HepG2 (cell line): ENCODE measurements around the gene SNF8. TPM values are rescaled to one million over a fixed set of nuclear protein-coding genes. Genes with fewer than 3 reads are reported as not detected.

Experiments
- ATAC-seq: fragments of 200-7000 bp; cut with Tn5 transposase; 3 replicates; pipeline ENCODE4 v1.9.1; 2020; ENCODE audit warnings: mild to moderate bottlenecking, moderate library complexity
- BruUV-seq: library from RNA; stranded (reverse); fragments of 400-500 nt; replicated peaks from 2 replicates; lab custom pipeline; 2021; lab: Mats Ljungman, UMichigan
- CTCF ChIA-PET: fragments of 300-600 bp; formaldehyde crosslinking; extraction: SDS; loops from one replicate; lab custom pipeline; 2021; ENCODE audit warnings: low total read pairs, inconsistent platforms, low intra/inter-chr PET ratio; lab: Yijun Ruan, JAX
- POLR2A ChIA-PET: fragments of 350-600 bp; sonication (Branson Sonifier 250); formaldehyde crosslinking; loops from one replicate; lab custom pipeline; 2020; ENCODE audit warnings: antibody characterized with exemption, inconsistent platforms; lab: Yijun Ruan, JAX
- DNase-seq: peaks from one replicate; pipeline ENCODE4 v3.0.0-alpha.2; 2015; ENCODE audit warnings: low spot score
- FAIRE-seq: peaks from 3 replicates; lab custom pipeline; 2011; peaks lifted over from hg19 to GRCh38; lab: Jason Lieb, UNC
- H2AFZ ChIP-seq: one replicate; pipeline ENCODE4 v1.6.1; 2011; ENCODE audit warnings: low read length, inconsistent platforms
- H3K27ac ChIP-seq: fragments of 300-600 bp; 3 replicates; pipeline ENCODE4 v1.8.0; 2011; ENCODE audit warnings: mixed run types, mild to moderate bottlenecking, mixed read lengths, low read length, inconsistent platforms; ENCODE audit not compliant: insufficient read depth; ENCODE audit errors: extremely low read length
- H3K27me3 ChIP-seq, 2 experiments: fragments of 200-600 bp in 1 of 2; 2 replicates in 1 of 2; 3 replicates in 1 of 2; pipeline versions ENCODE4 v1.6.0 to v1.8.0; 2011; ENCODE audit warnings: low read length in 2 of 2, mild to moderate bottlenecking in 2 of 2, moderate library complexity in 2 of 2, inconsistent platforms in 1 of 2; ENCODE audit not compliant: insufficient read depth in 2 of 2, control insufficient read depth in 1 of 2
- H3K36me3 ChIP-seq, 2 experiments: fragments of 200-600 bp in 1 of 2; replicated peaks in 1 of 2; 2 replicates in 1 of 2; 3 replicates in 1 of 2; pipeline versions ENCODE4 v1.5.1 to v1.8.0; 2011; ENCODE audit warnings: low read length in 2 of 2, inconsistent platforms in 1 of 2; ENCODE audit not compliant: insufficient read depth in 2 of 2, control insufficient read depth in 1 of 2
- H3K4me1 ChIP-seq: 2 replicates; pipeline ENCODE4 v1.5.1; 2012; ENCODE audit warnings: low read length, inconsistent platforms; ENCODE audit not compliant: insufficient read depth
- H3K4me2 ChIP-seq: 2 replicates; pipeline ENCODE4 v1.6.0; 2011; ENCODE audit warnings: low read depth, low read length, inconsistent platforms
- H3K4me3 ChIP-seq, 3 experiments: fragments of 200-600 bp in 1 of 3; sonication (generic), shearing (Covaris generic) in 1 of 3; replicated peaks in 1 of 3; 2 replicates each; pipeline ENCODE4 v1.5.1; 2011 to 2016; ENCODE audit warnings: low read length in 3 of 3, inconsistent platforms in 2 of 3, low read depth in 2 of 3, mild to moderate bottlenecking in 2 of 3, control low read depth in 1 of 3, mixed read lengths in 1 of 3; ENCODE audit not compliant: insufficient read depth in 1 of 3
- H3K79me2 ChIP-seq: one replicate; pipeline ENCODE4 v1.6.1; 2011; ENCODE audit warnings: low read length, inconsistent platforms; ENCODE audit not compliant: insufficient read depth
- H3K9ac ChIP-seq: 2 replicates; pipeline ENCODE4 v1.6.0; 2011; ENCODE audit warnings: mild to moderate bottlenecking, low read depth, low read length, inconsistent platforms; ENCODE audit not compliant: insufficient read depth
- H3K9me3 ChIP-seq: 2 replicates; pipeline ENCODE4 v1.5.1; 2012; ENCODE audit warnings: mild to moderate bottlenecking, low read length
- H4K20me1 ChIP-seq: 2 replicates; pipeline ENCODE4 v1.6.0; 2011; ENCODE audit warnings: inconsistent platforms, mild to moderate bottlenecking, low read length, moderate library complexity; ENCODE audit not compliant: insufficient read depth
- ARNTL ChIP-seq: sonication (generic); formaldehyde crosslinking; IDR thresholded peaks from 2 replicates; pipeline ENCODE4 v1.4.0; 2020; ENCODE audit warnings: mild to moderate bottlenecking, missing genetic modification reagents
- ATF6 ChIP-seq: sonication (generic); formaldehyde crosslinking; conservative IDR thresholded peaks from 2 replicates; pipeline ENCODE4 v1.4.0; 2020; ENCODE audit warnings: missing genetic modification reagents
- ATF7-NPFF ChIP-seq: sonication (generic); formaldehyde crosslinking; IDR thresholded peaks from 2 replicates; pipeline ENCODE4 v1.8.1; 2023; ENCODE audit warnings: mild to moderate bottlenecking, low read depth, missing genetic modification reagents, moderate library complexity
- BRD4 ChIP-seq: sonication (generic); formaldehyde crosslinking; IDR thresholded peaks from 2 replicates; pipeline ENCODE4 v1.4.0; 2020; ENCODE audit warnings: missing genetic modification reagents
- HDAC6 ChIP-seq: fragments of 200-600 bp; sonication (generic); IDR thresholded peaks from 2 replicates; pipeline ENCODE4 v1.7.0; 2017; ENCODE audit warnings: mild to moderate bottlenecking, antibody characterized with exemption, low read length, low read depth
- HES4 ChIP-seq: sonication (generic); formaldehyde crosslinking; IDR thresholded peaks from 2 replicates; pipeline ENCODE4 v1.9.0; 2021; ENCODE audit warnings: mild to moderate bottlenecking, missing genetic modification reagents, borderline replicate concordance
- KDM5B ChIP-seq: sonication (generic); formaldehyde crosslinking; IDR thresholded peaks from 2 replicates; pipeline ENCODE4 v1.4.0; 2020; ENCODE audit warnings: missing genetic modification reagents, mild to moderate bottlenecking, borderline replicate concordance
- MEIS2 ChIP-seq: sonication (generic); formaldehyde crosslinking; IDR thresholded peaks from 2 replicates; pipeline ENCODE4 v1.9.0; 2021; ENCODE audit warnings: mild to moderate bottlenecking, missing genetic modification reagents
- PCBP2 ChIP-seq: fragments of 200-400 bp; formaldehyde crosslinking; optimal IDR thresholded peaks from 2 replicates; pipeline ENCODE3; 2018; ENCODE audit warnings: low read length, low read depth; ENCODE audit not compliant: poor library complexity, severe bottlenecking
- POLR2G ChIP-seq: fragments of 200-400 bp; formaldehyde crosslinking; IDR thresholded peaks from 2 replicates; pipeline ENCODE4 v1.6.1; 2018; ENCODE audit warnings: mild to moderate bottlenecking, low read depth, low read length, moderate library complexity
- SMYD3 ChIP-seq: sonication (generic); formaldehyde crosslinking; IDR thresholded peaks from 2 replicates; pipeline ENCODE4 v1.8.1; 2023; ENCODE audit warnings: mild to moderate bottlenecking, missing genetic modification reagents
- U2AF2 ChIP-seq: fragments of 200-400 bp; formaldehyde crosslinking; IDR thresholded peaks from 2 replicates; pipeline ENCODE4 v1.6.1; 2017; ENCODE audit warnings: low read depth, mild to moderate bottlenecking, low read length
- YEATS2 ChIP-seq: sonication (generic); formaldehyde crosslinking; IDR thresholded peaks from 2 replicates; pipeline ENCODE4 v1.4.0; 2020; ENCODE audit warnings: missing genetic modification reagents, borderline replicate concordance
- ZNF207 ChIP-seq: fragments of 450-650 bp; IDR thresholded peaks from 2 replicates; pipeline ENCODE4 v1.6.1; 2016; ENCODE audit warnings: antibody characterized with exemption, borderline replicate concordance
- ZNF331 ChIP-seq: sonication (generic); formaldehyde crosslinking; IDR thresholded peaks from 2 replicates; pipeline ENCODE4 v1.4.0; 2020; ENCODE audit warnings: missing genetic modification reagents
- ZNF430 ChIP-seq: sonication (generic); formaldehyde crosslinking; IDR thresholded peaks from 2 replicates; pipeline ENCODE4 v1.9.0; 2021; ENCODE audit warnings: mild to moderate bottlenecking, missing genetic modification reagents
- ZNF510 ChIP-seq: sonication (generic); formaldehyde crosslinking; IDR thresholded peaks from 2 replicates; pipeline ENCODE4 v1.4.0; 2020; ENCODE audit warnings: low read depth, mild to moderate bottlenecking, missing genetic modification reagents
- ZNF549 ChIP-seq: sonication (generic); formaldehyde crosslinking; IDR thresholded peaks from 2 replicates; pipeline ENCODE4 v1.5.0; 2020; ENCODE audit warnings: missing genetic modification reagents
- ZSCAN21 ChIP-seq: sonication (generic); formaldehyde crosslinking; IDR thresholded peaks from 2 replicates; pipeline ENCODE4 v1.8.0; 2022; ENCODE audit warnings: mild to moderate bottlenecking, missing genetic modification reagents, moderate library complexity, borderline replicate concordance
- WGBS: methylation state at CpG from one replicate; pipeline ENCODE4 v1.1.6; 2017; ENCODE audit warnings: low lambda C conversion rate; 5-methylcytosine and 5-hydroxymethylcytosine counted together
- in situ Hi-C: cut with HindIII; loops from 2 replicates; pipeline ENCODE4 v1.10.0; 2017; ENCODE audit warnings: low pct_unique_long_range_greater_than_20kb; ENCODE audit not compliant: extremely low pct_ligation_motif_present
- intact Hi-C: fragments of 100-400 bp; cut with micrococcal nuclease; formaldehyde crosslinking; loops from one replicate; pipeline ENCODE4 v1.10.0; 2022; ENCODE audit not compliant: unreplicated experiment
- polyA plus RNA-seq, 8 experiments: library from polyadenylated mRNA; depleted of rRNA in 3 of 8; stranded (reverse) in 7 of 8; unstranded in 1 of 8; fragments of >200 nt; fragmentation: Illumina TruSeq in 4 of 8; extraction: Trizol in 4 of 8; gene quantifications; 2 replicates each; pipeline versions ENCODE4 v1.2.1 to v1.2.3, GENCODE V29; 2011 to 2016; ENCODE audit warnings: low read depth in 4 of 8, missing spikeins in 1 of 8, mixed read lengths in 1 of 8; ENCODE audit not compliant: insufficient read depth in 1 of 8
- total RNA-seq, 5 experiments: library from RNA; depleted of rRNA; stranded (reverse); fragments of >200 nt; fragmentation: Illumina TruSeq; extraction: Trizol; gene quantifications; 2 replicates each; pipeline ENCODE4 v1.2.3, GENCODE V29; 2016; ENCODE audit warnings: low read depth in 1 of 5

Gene SNF8
- total and polyA plus RNA-seq, 2 of the 13 experiments (the other 11 are each of a cell fraction or from before 2014, with no cell fraction given): 114 to 153 TPM

DNA sequence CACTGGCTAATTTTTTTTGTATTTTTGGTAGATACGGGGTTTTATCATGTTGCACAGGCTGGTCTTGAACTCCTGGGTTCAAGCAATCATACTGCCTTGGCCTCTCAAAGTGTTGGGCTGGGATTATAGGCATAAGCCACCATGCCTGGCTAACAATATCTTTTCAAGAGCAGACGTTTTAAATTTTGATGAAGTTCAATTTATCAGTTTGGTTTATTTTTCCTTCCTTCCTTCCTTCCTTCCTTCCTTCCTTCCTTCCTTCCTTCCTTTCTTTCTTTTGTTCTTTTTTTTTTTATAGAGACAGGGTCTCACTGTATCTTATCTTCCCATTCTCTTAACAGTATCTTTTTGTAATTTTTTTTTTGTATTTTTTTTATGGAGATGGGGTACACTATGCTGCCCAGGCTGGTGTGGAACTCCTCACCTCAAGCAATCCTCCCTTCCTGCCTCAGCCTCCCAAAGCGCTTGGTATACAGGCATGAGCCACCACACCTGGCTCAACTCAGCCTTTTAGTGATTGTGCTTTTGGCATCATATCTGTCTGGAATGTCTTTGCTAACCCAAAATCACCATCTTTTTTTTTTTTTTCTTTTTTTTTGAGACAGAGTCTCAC, 37.4 kb upstream of the SNF8 start:
- no peaks in the 10 kb centered on the region for H3K9me3 ChIP-seq
- POLR2A ChIA-PET: interaction anchor here (3.4 kb wide), 1 partner anchor 11 kb away, joined by 20 read pairs; no protein-coding TSS in a partner anchor
- in situ Hi-C loops: no loop called here
- H2AFZ ChIP-seq: no peak overlapping the region
- intact Hi-C loops: no loop called here
- H3K27me3 ChIP-seq: no peaks in the 10 kb centered on the region
- no peak overlapping the region for H3K9ac ChIP-seq
- no peak overlapping the region for H3K4me3 ChIP-seq
- H3K36me3 ChIP-seq: no peaks in the 10 kb centered on the region
- no peaks in the 10 kb centered on the region for H3K79me2 ChIP-seq
- 69% methylated on average over 3 of the region's 3 CpGs for WGBS
- no peak for ATAC-seq
- DNase-seq: no peak
- FAIRE-seq: no peak
- H3K4me1 ChIP-seq: peaks cover 21% of the 10 kb centered on the region; the same call in 1 of the 2 replicates
- no peak overlapping the region for H3K27ac ChIP-seq
- BruUV-seq: no TSS peak
- no peak overlapping the region for H3K4me2 ChIP-seq
- CTCF ChIA-PET: no interaction called here
- TF ChIP-seq ZNF207 (no peak), ZNF549 (CRISPR knock-in tag) (no peak), YEATS2 (no peak), ARNTL (CRISPR knock-in tag) (no peak), BRD4 (CRISPR knock-in tag) (no peak), PCBP2 (no peak), ZNF510 (CRISPR knock-in tag) (no peak), ATF7-NPFF (CRISPR knock-in tag) (no peak), HDAC6 (no peak), ATF6 (CRISPR knock-in tag) (no peak), ZNF331 (CRISPR knock-in tag) (no peak), ZNF430 (CRISPR knock-in tag) (no peak), POLR2G (no peak), U2AF2 (no peak), KDM5B (CRISPR knock-in tag) (no peak), MEIS2 (CRISPR knock-in tag) (no peak), HES4 (CRISPR knock-in tag) (no peak), ZSCAN21 (no peak), SMYD3 (CRISPR knock-in tag) (no peak)
- TF ChIP-seq, all 625 proteins: peak for 0
- no peaks in the 10 kb centered on the region for H4K20me1 ChIP-seq
